OCI-LY3 (cell line): ENCODE measurements around the gene WDHD1.

Experiments used
- H2AFZ ChIP-seq: fragments of 200-600, 300-600 bp; shearing (Covaris generic); 2 replicates; pipeline ENCODE4 v1.6.0; 2014; ENCODE audit warnings: antibody characterized with exemption, low read depth, low read length
- H3K27ac ChIP-seq: fragments of 200-600, 300-600 bp; sonication (generic); 2 replicates; pipeline ENCODE4 v1.5.1; 2014; ENCODE audit warnings: mild to moderate bottlenecking, low read length, moderate library complexity, mixed read lengths
- H3K27me3 ChIP-seq: fragments of 200-600, 300-600 bp; sonication (generic); 2 replicates; pipeline ENCODE4 v1.6.1; 2014; ENCODE audit warnings: low read depth, low read length, mixed read lengths
- H3K36me3 ChIP-seq: fragments of 200-600, 300-600 bp; sonication (generic); replicated peaks from 2 replicates; pipeline ENCODE3; 2014; ENCODE audit warnings: low read depth, low read length, mixed read lengths
- H3K4me1 ChIP-seq: fragments of 300-600, 200-600 bp; sonication (generic); 2 replicates; pipeline ENCODE4 v1.6.1; 2014; ENCODE audit warnings: low read length, mixed read lengths
- H3K4me2 ChIP-seq: fragments of 200-600, 300-600 bp; sonication (generic); 2 replicates; pipeline ENCODE4 v1.6.1; 2014; ENCODE audit warnings: low read length, mixed read lengths
- H3K4me3 ChIP-seq: fragments of 300-600, 200-600 bp; sonication (generic); 2 replicates; pipeline ENCODE4 v1.5.1; 2014; ENCODE audit warnings: antibody characterized with exemption, mild to moderate bottlenecking, low read length, moderate library complexity
- H3K79me2 ChIP-seq: fragments of 300-600, 200-600 bp; shearing (Covaris generic); 2 replicates; pipeline ENCODE4 v1.6.1; 2014; ENCODE audit warnings: mild to moderate bottlenecking, low read length, mixed read lengths
- H3K9ac ChIP-seq: fragments of 300-600, 200-600 bp; shearing (Covaris generic); 2 replicates; pipeline ENCODE4 v1.6.0; 2014; ENCODE audit warnings: mild to moderate bottlenecking, low read length, moderate library complexity
- H3K9me3 ChIP-seq: fragments of 200-600, 300-600 bp; shearing (Covaris generic); 2 replicates; pipeline ENCODE4 v1.6.1; 2014; ENCODE audit warnings: low read length, mixed read lengths; ENCODE audit not compliant: insufficient read depth
- H4K20me1 ChIP-seq: fragments of 200-600, 300-600 bp; sonication (generic); 2 replicates; pipeline ENCODE4 v1.6.1; 2016; ENCODE audit warnings: low read length, mixed read lengths; ENCODE audit not compliant: insufficient read depth
- EZH2phosphoT487 ChIP-seq: fragments of 200-600 bp; shearing (Covaris generic); IDR thresholded peaks from 2 replicates; pipeline ENCODE4 v1.6.1; 2018; ENCODE audit warnings: antibody characterized with exemption, mixed run types, low read depth
- TF ChIP-seq, protein P1 (sequence below): fragments of 200-600, 300-600 bp; sonication (generic); IDR thresholded peaks from 2 replicates; pipeline ENCODE4 v1.5.1; 2014; ENCODE audit warnings: antibody characterized with exemption, low read length, low read depth

WDHD1 gene

DNA sequence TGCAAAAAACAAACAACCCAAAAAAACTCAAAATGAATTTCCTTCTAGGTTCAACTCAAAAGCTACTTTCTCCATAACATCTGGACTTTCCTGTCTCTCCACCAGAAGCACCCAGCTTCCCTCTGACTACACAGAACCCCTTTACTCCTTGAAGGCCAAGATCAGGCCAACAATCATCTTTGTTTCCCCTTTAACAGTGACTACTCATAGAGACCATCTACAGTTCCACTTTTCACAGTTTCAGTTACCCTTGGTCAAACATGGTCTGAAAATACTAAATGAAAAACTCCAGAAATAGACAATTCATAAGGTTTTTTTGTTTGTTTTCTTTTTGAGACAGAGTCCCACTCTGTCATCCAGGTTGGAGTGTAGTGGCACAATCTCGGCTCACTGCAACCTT is 136.1 kb downstream of the WDHD1 start:
- H3K4me2 ChIP-seq = peak overlapping the region; percentile 46
- H3K4me1 ChIP-seq = peaks cover 31% of the 10 kb centered on the region
- H3K27ac ChIP-seq = peak overlapping the region; percentile 54; the same call in 1 of the 2 replicates
- no peaks in the 10 kb centered on the region for H4K20me1 ChIP-seq
- no peaks in the 10 kb centered on the region for H3K9me3 ChIP-seq
- no peaks in the 10 kb centered on the region for H3K36me3 ChIP-seq
- no peak overlapping the region for H3K4me3 ChIP-seq
- no peaks in the 10 kb centered on the region for H3K79me2 ChIP-seq
- no peak overlapping the region for H3K9ac ChIP-seq
- TF ChIP-seq, protein P1, sequence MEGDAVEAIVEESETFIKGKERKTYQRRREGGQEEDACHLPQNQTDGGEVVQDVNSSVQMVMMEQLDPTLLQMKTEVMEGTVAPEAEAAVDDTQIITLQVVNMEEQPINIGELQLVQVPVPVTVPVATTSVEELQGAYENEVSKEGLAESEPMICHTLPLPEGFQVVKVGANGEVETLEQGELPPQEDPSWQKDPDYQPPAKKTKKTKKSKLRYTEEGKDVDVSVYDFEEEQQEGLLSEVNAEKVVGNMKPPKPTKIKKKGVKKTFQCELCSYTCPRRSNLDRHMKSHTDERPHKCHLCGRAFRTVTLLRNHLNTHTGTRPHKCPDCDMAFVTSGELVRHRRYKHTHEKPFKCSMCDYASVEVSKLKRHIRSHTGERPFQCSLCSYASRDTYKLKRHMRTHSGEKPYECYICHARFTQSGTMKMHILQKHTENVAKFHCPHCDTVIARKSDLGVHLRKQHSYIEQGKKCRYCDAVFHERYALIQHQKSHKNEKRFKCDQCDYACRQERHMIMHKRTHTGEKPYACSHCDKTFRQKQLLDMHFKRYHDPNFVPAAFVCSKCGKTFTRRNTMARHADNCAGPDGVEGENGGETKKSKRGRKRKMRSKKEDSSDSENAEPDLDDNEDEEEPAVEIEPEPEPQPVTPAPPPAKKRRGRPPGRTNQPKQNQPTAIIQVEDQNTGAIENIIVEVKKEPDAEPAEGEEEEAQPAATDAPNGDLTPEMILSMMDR = no peak
- TF ChIP-seq EZH2phosphoT487 = no peak
- H2AFZ ChIP-seq = no peak overlapping the region
- H3K27me3 ChIP-seq = peaks cover 4% of the 10 kb centered on the region; the same call in 1 of the 2 replicates

DNA sequence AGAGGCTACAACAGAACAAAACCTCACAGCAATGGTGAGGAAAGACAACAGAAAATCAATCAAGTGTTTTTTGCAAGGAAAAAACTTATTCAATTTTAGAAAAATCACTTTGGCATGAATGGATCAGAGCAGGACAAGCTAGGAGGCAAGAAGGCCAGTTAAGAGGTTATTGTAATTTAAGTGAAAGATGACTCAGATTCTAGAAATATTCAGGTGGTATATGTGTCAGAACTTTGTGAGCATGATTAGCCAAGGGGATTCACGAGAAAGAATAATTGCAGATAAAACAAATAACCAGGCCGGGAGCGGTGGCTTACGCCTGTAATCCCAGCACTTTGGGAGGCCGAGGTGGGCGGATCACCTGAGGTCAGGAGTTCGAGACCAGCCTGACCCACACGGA is 137.0 kb downstream of the WDHD1 start:
- Histone ChIP-seq H3K9me3 (no peaks in the 10 kb centered on the region), H3K4me3 (no peak overlapping the region), H3K9ac (no peak overlapping the region), H4K20me1 (no peaks in the 10 kb centered on the region), H3K36me3 (no peaks in the 10 kb centered on the region), H3K27me3 (no peaks in the 10 kb centered on the region), H2AFZ (no peak overlapping the region), H3K79me2 (no peaks in the 10 kb centered on the region), H3K4me1 (peaks cover 28% of the 10 kb centered on the region), H3K27ac (no peak overlapping the region), H3K4me2 (peak overlapping the region; percentile 29; the same call in 1 of the 2 replicates)
- TF ChIP-seq, protein P1 = no peak
- no peak for TF ChIP-seq EZH2phosphoT487
